ENCODE measurements around the gene LMO7. TPM values are rescaled to one million over a fixed set of nuclear protein-coding genes. Genes with fewer than 3 reads are reported as not detected.

The LMO7 gene
- total and polyA plus RNA-seq, 2 of the 8 experiments (the other 6 are each of a cell fraction or from before 2014, with no cell fraction given): 8.1 to 28.3 TPM

GRCh38 chr13:75752826-75753225 lies 116.7 kb downstream of the LMO7 start:
- H3K4ac ChIP-seq (replicated peaks; ENCODE audit: insufficient read length, low read depth, low read length): no peak overlapping the region
- no peaks in the 10 kb centered on the region for H3K9me3 ChIP-seq (ENCODE audit: insufficient read depth in 2 of 2, low read depth in 1 of 2, low read length in 1 of 2)
- no peaks in the 10 kb centered on the region for H3K79me1 ChIP-seq (ENCODE audit: low read depth, low read length)
- no peak for FAIRE-seq
- H3K4me3 ChIP-seq (ENCODE audit: extremely low read depth in 1 of 4, insufficient read depth in 2 of 4, low read depth in 3 of 4, low read length in 4 of 4): no peak overlapping the region
- H3K9ac ChIP-seq (replicated peaks in 1 of 4; ENCODE audit: extremely low read depth in 1 of 4, low read depth in 3 of 4, low read length in 3 of 4): no peak overlapping the region
- TF ChIP-seq JUN (IDR thresholded peaks at IDR 0.05; ENCODE audit: low read depth, low read length) (no peak), RBBP5 (IDR thresholded peaks at IDR 0.05; ENCODE audit: borderline replicate concordance, low read depth, low read length) (no peak), RXRA (IDR thresholded peaks at IDR 0.05; ENCODE audit: insufficient read depth, low read depth, low read length) (no peak), ZNF274 (IDR thresholded peaks at IDR 0.05; ENCODE audit: borderline replicate concordance, extremely low read depth, low read length) (no peak), SIN3A (conservative IDR thresholded peaks at IDR 0.05 in 1 of 2, IDR thresholded peaks at IDR 0.05 in 1 of 2; ENCODE audit: low read depth in 1 of 2, low read length in 2 of 2) (no peak), YY1 (IDR thresholded peaks at IDR 0.05; ENCODE audit: low read depth, low read length) (no peak)
- H3K23me2 ChIP-seq (ENCODE audit: low read depth, low read length): no peaks in the 10 kb centered on the region
- H2BK12ac ChIP-seq (ENCODE audit: low read depth, low read length): no peak overlapping the region
- ChIA-PET POLR2A (ENCODE audit: partially characterized antibody) (no interaction called here), CTCF (ENCODE audit: partially characterized antibody) (no interaction called here)
- H3K27ac ChIP-seq (ENCODE audit: low read depth, low read length): no peak overlapping the region
- H3K23ac ChIP-seq (ENCODE audit: insufficient read length): no peak overlapping the region
- no peak overlapping the region for H4K91ac ChIP-seq (replicated peaks; ENCODE audit: insufficient read length, low read length)
- H4K20me1 ChIP-seq (replicated peaks in 1 of 2; ENCODE audit: control insufficient read depth in 1 of 2, insufficient read depth in 2 of 2, low read length in 2 of 2): no peaks in the 10 kb centered on the region
- H3K79me2 ChIP-seq (ENCODE audit: control insufficient read depth in 1 of 2, insufficient read depth in 2 of 2, low read length in 2 of 2): no peaks in the 10 kb centered on the region
- H3K56ac ChIP-seq (replicated peaks; ENCODE audit: insufficient read length, low read depth, low read length): no peak overlapping the region
- H2BK15ac ChIP-seq (ENCODE audit: low read length): no peak overlapping the region
- no peaks in the 10 kb centered on the region for H3K36me3 ChIP-seq (ENCODE audit: control insufficient read depth in 2 of 4, insufficient read depth in 4 of 4, low read length in 3 of 4)
- no peak overlapping the region for H2BK20ac ChIP-seq (ENCODE audit: low read length)
- H3K27me3 ChIP-seq (replicated peaks in 1 of 4; ENCODE audit: control insufficient read depth in 3 of 4, extremely low read depth in 1 of 4, insufficient read depth in 3 of 4, low read length in 3 of 4): no peaks in the 10 kb centered on the region
- H3K4me2 ChIP-seq (ENCODE audit: insufficient read depth in 1 of 2, low read depth in 2 of 2, low read length in 2 of 2): no peak overlapping the region
- no peak overlapping the region for H2AK5ac ChIP-seq (ENCODE audit: low read depth, low read length)
- H4K5ac ChIP-seq (ENCODE audit: insufficient read length, low read depth, low read length): no peak overlapping the region
- H3K14ac ChIP-seq (ENCODE audit: insufficient read length): no peak overlapping the region
- no peak overlapping the region for H4K8ac ChIP-seq (ENCODE audit: extremely low read depth, insufficient read depth, low read length)
- H2AFZ ChIP-seq (ENCODE audit: low read length): no peak overlapping the region
- no peak overlapping the region for H3K18ac ChIP-seq (ENCODE audit: extremely low read depth, low read length)
- no peak for DNase-seq (ENCODE audit: low read depth in 1 of 2, low spot score in 2 of 2)
- H3K4me1 ChIP-seq (replicated peaks in 1 of 4; ENCODE audit: control insufficient read depth in 3 of 4, insufficient read depth in 4 of 4, low read length in 3 of 4): no peaks in the 10 kb centered on the region
- H2BK120ac ChIP-seq (replicated peaks; ENCODE audit: low read depth, low read length): no peak overlapping the region
- H2BK5ac ChIP-seq (ENCODE audit: low read depth, low read length): no peak overlapping the region
